GM21786 (cell line): ENCODE results near the gene CD300C.
"Not testable (repeated sequence)": the region's sequence is repeated elsewhere in the genome, so short reads cannot be mapped to it uniquely, and the experiment has no call there.

Source experiments
- ATAC-seq: cut with Tn5 transposase; IDR thresholded peaks from one replicate; pipeline ENCODE4 v1.9.1; 2021; ENCODE audit not compliant: unreplicated experiment

CD300C gene

DNA sequence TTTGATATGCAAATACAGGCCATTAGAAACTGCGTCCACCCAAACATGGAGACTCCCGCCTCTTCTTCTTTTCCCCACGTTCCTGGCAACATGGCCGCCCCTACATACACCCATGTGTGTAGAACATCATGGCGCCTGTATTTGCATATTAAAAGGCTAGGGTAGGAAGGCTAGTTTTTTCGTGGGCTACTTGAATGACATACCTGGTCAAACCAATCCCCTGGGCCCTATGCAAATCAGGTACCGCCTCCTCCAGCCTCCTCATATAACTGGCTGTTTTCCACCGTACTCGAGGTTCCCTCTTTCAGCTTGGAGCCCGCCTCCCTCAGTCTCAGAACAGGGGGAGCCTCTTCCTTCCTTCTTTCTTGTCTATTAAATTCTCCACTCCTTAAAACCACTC is 13.8 kb downstream of the CD300C start:
- ATAC-seq = no peak

- ATAC-seq = no peak
These were observed 14.6 kb downstream of the CD300C start, which contains the start of gene CD300LB for GRCh38 chr17:74531231-74531761. Gene CD300LB (minus strand): TSS chr17:74531475. CDS start chr17:74531350, 125 bp downstream.

GRCh38 chr17:74530831-74531150 is 15.1 kb downstream of the CD300C start:
- ATAC-seq = no peak

- no peak for ATAC-seq
These were observed 16.7 kb downstream of the CD300C start for GRCh38 chr17:74529243-74529642.

GRCh38 chr17:74528491-74529199 is 17.3 kb downstream of the CD300C start:
- ATAC-seq = peak; percentile 93

DNA sequence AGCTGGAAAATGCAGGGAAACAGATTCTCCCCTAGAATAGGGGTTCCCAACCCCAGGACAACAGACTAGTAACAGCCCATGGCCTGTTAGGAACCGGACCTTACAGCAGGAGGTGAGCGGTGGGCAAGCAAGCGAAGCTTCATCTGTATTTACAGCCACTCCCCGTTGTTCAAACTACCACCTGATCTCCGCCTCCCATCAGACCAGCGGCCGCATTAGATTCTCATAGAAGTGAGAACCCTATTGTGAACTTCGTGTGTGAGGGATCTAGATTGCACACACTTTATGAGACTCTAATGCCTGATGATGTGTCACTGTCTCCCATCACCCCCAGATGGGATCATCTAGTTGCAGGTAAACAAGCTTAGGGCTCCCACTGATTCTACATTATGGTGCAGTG is 18.2 kb downstream of the CD300C start:
- no peak for ATAC-seq

- no peak for ATAC-seq
These were observed 18.8 kb downstream of the CD300C start for GRCh38 chr17:74527081-74527480.

DNA sequence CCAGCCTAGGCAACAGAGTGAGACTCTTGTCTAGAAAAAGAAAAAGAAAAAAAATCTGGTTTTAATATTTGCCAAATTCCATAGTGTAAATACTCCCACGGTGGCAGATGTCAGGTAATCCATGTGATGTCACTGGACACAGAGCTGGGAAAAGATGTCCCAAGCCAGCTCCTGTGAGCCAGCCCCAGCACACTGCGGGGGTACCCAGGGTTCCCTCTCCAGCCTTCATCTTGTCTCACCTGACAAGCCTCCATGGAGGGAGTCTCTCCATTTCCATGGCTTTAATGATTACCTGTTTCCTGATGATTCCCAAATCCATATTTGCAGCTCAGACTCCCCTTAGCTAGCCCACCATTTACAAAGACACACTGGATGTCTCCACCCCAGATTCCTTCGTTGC is 19.2 kb downstream of the CD300C start:
- ATAC-seq = no peak

DNA sequence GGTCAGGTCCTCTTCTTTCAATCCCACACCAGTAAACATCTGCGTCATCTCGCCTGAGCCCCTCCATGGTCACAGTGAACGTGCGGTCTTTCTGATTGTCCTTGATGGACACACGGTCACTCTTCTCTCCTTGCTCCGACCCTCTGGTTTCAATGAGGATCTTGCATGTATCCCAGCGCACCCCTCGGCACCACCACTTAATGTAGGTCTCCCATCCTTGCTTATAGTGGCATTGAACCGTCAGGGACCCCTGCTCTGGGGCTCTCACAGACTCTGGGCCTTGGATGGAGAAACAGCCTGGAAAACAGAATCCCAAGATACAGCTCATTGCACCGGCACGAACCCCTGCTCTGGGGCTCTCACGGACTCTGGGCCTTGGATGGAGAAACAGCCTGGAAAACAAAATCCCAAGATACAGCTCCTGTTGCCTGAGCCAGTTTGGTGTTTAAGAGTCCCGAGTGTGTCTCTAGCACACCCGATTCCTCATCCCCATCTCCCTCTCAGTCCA is 20.1 kb downstream of the CD300C start:
- ATAC-seq = no peak

DNA sequence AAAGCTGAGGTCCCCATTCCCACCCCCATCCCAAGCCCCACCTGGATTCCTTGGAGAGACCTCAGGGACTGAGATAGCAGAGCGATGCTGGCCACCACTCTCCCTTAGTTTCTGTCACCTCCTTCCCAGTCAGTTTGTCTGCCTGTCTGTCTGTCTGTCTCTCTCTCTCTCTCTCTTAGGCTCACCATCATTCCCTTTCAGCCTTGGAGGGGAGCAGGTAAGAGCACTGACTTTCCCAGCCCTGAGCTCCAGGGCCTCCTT is 20.5 kb downstream of the CD300C start:
- ATAC-seq = no peak

DNA sequence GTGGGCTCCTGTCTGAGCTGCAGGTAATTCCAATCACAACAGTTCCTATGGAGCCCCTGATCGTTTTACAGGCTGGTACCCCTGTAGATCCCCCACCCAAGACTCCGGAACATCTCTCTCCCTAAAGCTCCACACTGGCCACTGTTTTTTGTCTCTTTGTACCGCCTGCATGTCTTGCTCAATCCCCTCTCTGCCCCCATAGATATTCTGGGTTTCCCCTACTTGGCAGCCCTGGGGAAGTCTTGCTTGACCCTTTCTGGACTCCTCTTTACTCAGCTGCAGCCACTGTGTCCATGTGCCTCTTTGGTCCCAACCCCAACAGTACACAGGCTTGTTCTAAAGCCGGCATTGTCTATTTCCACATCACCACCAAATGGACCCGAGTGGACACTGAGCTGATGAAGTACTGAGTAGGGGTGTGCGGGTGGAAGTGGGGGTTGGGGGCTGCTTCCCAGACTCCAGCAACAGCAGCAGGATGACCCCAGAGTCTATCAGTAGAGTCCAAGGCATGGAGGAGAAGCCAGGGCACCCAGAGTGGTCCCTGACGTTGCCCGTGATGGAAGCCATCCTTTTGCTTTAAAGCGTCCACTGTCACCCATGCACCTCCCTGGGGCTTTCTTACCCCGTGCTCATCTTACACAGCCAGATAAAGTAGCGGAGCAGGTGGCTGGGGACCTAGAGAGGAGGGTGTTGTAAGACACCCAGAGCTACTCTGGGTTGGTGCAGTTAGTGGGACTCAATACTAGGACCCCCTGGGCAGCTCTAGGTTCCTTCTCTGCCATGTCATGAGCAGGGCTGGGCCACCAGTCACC is 21.1 kb downstream of the CD300C start:
- no peak for ATAC-seq

GRCh38 chr17:74523308-74523707 is 22.6 kb downstream of the CD300C start:
- no peak for ATAC-seq

- ATAC-seq = no peak
These were observed 23.4 kb downstream of the CD300C start for GRCh38 chr17:74522381-74523105.

DNA sequence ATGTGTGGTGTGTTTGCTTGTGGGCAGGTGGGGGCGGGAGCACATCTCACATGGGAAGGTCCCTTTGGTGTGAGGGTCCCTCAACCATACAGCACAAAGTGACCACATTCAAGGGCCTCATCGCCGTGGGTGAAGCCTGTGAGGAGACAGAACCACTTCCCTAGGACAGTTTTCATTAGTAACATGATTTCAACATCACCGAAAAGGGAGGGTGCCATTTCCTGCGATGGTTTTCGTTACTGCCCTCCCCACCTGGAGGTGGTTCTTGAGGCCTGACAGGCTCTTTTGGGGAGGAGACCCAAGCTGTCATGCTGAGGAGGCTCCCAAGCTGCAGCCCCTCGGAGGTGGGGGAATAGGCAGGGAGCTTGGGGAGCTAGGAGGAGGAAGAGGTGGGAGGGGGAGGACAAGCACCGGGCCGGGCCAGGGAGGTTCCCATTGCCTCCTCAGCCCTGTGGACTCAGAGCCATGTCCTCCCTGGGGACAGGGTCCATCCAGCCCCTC is 24.2 kb downstream of the CD300C start:
- no peak for ATAC-seq

DNA sequence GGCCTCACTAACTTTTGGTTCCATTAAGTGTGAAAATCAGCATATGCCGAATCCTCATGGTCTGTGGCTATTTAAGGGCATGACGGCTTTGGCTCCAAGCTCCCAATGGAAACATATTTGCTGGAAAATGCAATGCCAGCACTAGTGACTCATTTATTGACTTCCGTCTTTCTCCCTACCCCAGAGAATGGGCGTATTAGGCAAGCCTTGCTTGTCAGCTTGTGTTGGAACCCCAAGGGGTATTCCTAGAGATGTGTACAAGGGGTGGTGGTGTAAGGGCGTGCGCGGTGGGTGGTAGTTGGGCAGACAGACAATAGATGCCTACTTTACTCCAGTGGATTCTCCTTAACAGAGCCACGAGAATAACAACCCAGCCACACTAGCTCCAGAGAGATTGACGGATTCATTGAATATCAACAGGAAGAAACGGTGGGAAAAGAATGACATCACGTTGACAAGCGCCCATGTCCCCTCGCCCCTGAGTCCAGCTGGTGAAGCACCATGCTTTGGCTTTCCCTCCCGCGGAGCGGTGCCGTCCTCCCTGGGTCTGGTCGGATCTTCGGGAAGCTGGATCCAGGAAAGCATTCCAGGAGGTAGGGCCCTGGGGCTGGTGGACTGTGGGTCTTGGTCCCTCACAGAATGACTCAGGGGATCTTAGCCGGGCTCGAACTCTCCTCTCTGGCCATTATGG is 25.0 kb downstream of the CD300C start:
- ATAC-seq = no peak

GRCh38 chr17:74520016-74520434 is 25.9 kb downstream of the CD300C start:
- ATAC-seq = no peak

- not testable (repeated sequence) for ATAC-seq
These were observed 27.4 kb downstream of the CD300C start for GRCh38 chr17:74518413-74518981.

DNA sequence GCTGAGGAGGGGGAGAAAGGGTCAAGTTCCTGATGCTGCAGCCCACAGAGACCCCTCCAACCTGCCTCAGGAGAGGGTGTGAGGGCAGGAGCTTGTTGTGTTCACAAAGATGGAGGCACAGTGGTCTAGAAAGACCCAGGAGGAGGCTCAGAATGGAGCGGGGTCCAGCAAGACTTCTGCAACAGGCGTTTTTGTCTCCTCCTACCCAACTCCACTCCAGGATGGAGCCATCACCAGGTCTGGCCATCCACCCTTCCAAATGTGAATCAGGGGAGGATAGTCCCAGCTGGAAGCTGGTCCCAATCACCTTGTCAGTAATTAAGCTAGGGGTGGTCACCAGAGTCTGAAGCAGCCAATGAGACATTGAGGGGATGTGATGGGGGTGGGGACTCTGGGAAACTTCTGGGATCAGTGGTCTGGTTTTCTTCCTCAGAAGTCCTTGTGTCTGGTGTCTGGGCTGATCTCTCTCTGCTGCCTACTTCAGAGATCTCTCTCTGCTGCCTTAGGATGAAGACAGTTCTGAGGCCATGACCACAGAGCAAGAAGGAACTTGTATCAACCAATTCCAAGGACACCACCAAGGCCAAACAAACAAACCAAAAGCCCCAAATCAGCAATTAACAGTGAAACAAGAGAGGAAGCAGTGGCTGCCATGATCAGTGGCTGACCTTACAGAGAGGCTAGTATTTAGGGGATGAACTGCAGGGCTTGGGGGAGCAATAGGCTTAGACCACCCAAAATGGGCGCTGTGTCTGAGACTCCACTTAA is 29.2 kb downstream of the CD300C start:
- no peak for ATAC-seq

DNA sequence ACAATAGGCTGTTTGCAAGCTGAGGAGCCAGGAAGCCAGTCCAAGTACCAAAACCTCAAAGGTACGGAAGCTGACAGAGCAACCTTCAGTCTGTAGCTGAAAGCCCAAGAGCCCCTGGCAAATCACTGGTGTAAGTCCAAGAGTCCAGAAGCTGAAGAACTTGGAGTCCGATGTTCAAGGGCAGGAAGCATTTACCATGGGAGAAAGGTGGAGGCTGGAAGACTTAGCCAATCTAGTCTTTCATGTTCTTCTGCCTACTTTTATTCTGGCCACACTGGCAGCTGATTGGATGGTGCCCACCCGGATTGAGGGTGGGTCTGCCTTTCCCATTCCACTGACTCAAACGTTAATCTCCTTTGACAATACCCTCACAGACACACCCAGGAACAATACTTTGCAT is 30.0 kb downstream of the CD300C start:
- no peak for ATAC-seq
